ENCODE measurements around the gene ARHGEF16. TPM values are rescaled to one million over a fixed set of nuclear protein-coding genes. Genes with fewer than 3 reads are reported as not detected.

ARHGEF16 gene
- total and polyA plus RNA-seq, 10 donors, result 0.23 to 1.6 (median 0.84) TPM

GRCh38 chr1:3417934-3418333, 36.5 kb upstream of the ARHGEF16 start:
- Histone ChIP-seq H3K36me3 (no peaks in the 10 kb centered on the region), H3K4me1 (peaks cover 0 to 5% (median 0%) of the 10 kb centered on the region in 6 donors), H3K27me3 (replicated peaks in 1 of 7) (peaks cover 0 to 82% (median 0%) of the 10 kb centered on the region in 7 donors), H3K4me3 (no peak overlapping the region), H3K9me3 (peaks cover 0 to 20% (median 16%) of the 10 kb centered on the region in 8 donors), H3K27ac (no peak overlapping the region)
- no peak for DNase-seq
- intact Hi-C loops (cut with DNase I; ENCODE audit: low total_unique reads), result no loop called here
- TF ChIP-seq CTCF (IDR thresholded peaks at IDR 0.05 in 8 of 11, conservative IDR thresholded peaks at IDR 0.05 in 3 of 11) (no peak), POLR2A (IDR thresholded peaks at IDR 0.05) (no peak), POLR2AphosphoS5 (IDR thresholded peaks at IDR 0.05) (no peak)
- 87 to 95% (median 94%) methylated on average over 6 to 9 of the region's 9 CpGs for WGBS, 5 donors

DNA sequence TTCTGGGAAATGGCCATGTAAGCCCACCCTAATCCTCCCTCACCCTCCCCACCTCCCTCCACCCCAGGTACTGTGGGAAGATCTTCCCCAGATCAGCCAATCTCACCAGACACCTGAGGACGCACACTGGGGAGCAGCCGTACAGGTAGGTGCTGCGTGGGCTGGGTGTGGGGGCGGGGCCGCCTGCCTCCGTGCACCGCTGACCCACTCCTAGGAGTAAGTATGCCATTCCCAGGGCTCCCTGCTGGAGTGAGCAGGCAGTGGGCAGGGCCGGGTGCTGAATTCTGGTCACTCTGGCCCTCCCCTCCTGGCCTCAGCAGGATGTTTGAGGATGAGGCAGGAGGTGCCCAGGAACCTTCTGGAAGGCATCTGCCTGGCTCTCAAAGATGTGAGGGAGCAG, 35.9 kb upstream of the ARHGEF16 start:
- Histone ChIP-seq H3K27ac (no peak overlapping the region), H3K36me3 (no peaks in the 10 kb centered on the region), H3K27me3 (replicated peaks in 1 of 7) (peaks cover 0 to 87% (median 0%) of the 10 kb centered on the region in 7 donors), H3K4me3 (no peak overlapping the region), H3K4me1 (peaks cover 0 to 12% (median 0%) of the 10 kb centered on the region in 6 donors), H3K9me3 (peaks cover 0 to 20% (median 16%) of the 10 kb centered on the region in 8 donors)
- DNase-seq, result no peak
- TF ChIP-seq POLR2AphosphoS5 (IDR thresholded peaks at IDR 0.05) (no peak), CTCF (IDR thresholded peaks at IDR 0.05 in 8 of 11, conservative IDR thresholded peaks at IDR 0.05 in 3 of 11) (no peak), POLR2A (IDR thresholded peaks at IDR 0.05) (no peak)
- intact Hi-C loops (cut with DNase I; ENCODE audit: low total_unique reads), result no loop called here
- 92 to 97% (median 94%) methylated on average over 8 of the region's 8 CpGs for whole genome bisulfite sequencing, 5 donors

DNA sequence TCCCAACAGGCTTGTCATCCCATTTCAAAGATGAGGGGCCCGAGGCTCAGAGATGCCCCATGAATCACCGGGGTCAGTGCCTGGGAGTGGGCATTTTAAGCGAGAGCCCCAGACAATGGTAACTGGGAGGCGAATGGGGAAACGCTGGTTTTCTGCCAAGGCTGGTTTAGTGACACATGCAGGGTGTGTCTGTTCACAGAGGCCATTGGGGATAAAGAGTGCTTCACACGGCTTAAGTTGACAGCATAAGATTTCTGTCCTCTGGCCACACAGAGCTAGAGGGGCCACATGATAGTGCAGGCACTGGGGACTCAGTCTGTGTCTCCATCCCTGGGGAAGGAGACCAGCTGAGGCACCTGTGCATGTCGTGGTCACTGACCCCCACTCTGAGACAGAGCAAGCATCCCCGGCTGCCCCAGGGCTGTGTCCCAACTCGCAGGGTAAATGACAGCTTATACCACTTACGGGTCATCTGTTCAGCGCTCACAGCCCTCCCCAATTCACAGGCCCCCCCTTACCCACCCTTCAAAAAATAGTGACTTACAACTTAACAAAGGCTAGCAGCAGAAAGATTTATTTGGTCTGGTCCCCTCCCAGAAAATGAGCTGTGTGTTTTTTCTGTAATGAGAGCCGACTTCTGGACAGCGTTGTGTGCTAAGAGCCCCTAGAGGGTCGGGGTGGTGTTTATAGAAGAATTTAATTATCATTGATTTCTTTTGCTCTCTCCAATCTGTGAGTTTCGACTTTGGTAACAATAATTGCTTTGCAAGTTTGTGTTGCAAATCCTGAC, 34.9 kb upstream of the ARHGEF16 start:
- Histone ChIP-seq H3K36me3 (no peaks in the 10 kb centered on the region), H3K4me1 (peaks cover 0 to 18% (median 2%) of the 10 kb centered on the region in 6 donors), H3K9me3 (peaks cover 0 to 20% (median 16%) of the 10 kb centered on the region in 8 donors), H3K4me3 (no peak overlapping the region), H3K27ac (no peak overlapping the region), H3K27me3 (replicated peaks in 1 of 7) (peaks cover 0 to 85% (median 0%) of the 10 kb centered on the region in 7 donors)
- no peak for TF ChIP-seq POLR2A (IDR thresholded peaks at IDR 0.05)
- TF ChIP-seq CTCF (IDR thresholded peaks at IDR 0.05 in 8 of 11, conservative IDR thresholded peaks at IDR 0.05 in 3 of 11), result no peak
- TF ChIP-seq POLR2AphosphoS5 (IDR thresholded peaks at IDR 0.05), result no peak
- intact Hi-C loops (cut with DNase I; ENCODE audit: low total_unique reads), result loop anchor here (5.0 kb wide), 2 partner anchors 407 to 597 kb away; no protein-coding TSS in a partner anchor
- no peak for DNase-seq
- WGBS, 5 donors, result 85 to 90% (median 86%) methylated on average over 14 to 15 of the region's 15 CpGs

Measured in spleen (tissue), 11 donors.